Fibroblast of pulmonary artery (primary cell): ENCODE results near the gene LNX2.
"Not testable (repeated sequence)": the region's sequence is repeated elsewhere in the genome, so short reads cannot be mapped to it uniquely, and the experiment has no call there.

Experiments used
- DNase-seq: peaks from one replicate; pipeline ENCODE4 v3.0.0-alpha.2; 2010; ENCODE audit warnings: low read depth
- H3K4me3 ChIP-seq: replicated peaks from 2 replicates; pipeline ENCODE4 v1.5.1; 2011; ENCODE audit warnings: low read depth, mild to moderate bottlenecking, control low read depth, low read length, moderate library complexity
- TF ChIP-seq, protein P1 (sequence below): IDR thresholded peaks from 2 replicates; pipeline ENCODE4 v1.5.1; 2011; ENCODE audit warnings: mild to moderate bottlenecking, control low read depth, low read length, inconsistent platforms; ENCODE audit errors: missing control alignments

Gene LNX2

DNA sequence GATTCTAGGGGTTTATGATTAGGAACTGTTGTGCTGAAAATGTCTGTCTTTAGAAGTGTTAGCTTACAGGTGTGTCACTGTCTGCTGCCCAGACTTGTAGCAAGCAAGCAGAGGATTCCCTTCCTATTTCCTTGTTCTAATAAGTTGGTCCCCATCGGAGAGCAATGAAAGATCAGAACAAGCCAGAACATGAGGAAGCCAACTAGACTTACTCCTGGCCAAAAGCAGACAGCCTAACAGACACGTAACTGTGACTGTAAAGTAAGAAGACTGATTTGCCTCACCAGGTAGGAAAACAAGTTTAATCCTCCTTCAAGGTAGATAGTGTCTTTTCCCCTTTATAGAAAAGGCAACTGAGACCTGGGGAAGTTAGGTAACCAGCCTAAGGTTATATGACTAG is 13.9 kb upstream of the LNX2 start:
- H3K4me3 ChIP-seq, result no peak overlapping the region
- no peak for DNase-seq
- TF ChIP-seq, protein P1, sequence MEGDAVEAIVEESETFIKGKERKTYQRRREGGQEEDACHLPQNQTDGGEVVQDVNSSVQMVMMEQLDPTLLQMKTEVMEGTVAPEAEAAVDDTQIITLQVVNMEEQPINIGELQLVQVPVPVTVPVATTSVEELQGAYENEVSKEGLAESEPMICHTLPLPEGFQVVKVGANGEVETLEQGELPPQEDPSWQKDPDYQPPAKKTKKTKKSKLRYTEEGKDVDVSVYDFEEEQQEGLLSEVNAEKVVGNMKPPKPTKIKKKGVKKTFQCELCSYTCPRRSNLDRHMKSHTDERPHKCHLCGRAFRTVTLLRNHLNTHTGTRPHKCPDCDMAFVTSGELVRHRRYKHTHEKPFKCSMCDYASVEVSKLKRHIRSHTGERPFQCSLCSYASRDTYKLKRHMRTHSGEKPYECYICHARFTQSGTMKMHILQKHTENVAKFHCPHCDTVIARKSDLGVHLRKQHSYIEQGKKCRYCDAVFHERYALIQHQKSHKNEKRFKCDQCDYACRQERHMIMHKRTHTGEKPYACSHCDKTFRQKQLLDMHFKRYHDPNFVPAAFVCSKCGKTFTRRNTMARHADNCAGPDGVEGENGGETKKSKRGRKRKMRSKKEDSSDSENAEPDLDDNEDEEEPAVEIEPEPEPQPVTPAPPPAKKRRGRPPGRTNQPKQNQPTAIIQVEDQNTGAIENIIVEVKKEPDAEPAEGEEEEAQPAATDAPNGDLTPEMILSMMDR, result no peak

DNA sequence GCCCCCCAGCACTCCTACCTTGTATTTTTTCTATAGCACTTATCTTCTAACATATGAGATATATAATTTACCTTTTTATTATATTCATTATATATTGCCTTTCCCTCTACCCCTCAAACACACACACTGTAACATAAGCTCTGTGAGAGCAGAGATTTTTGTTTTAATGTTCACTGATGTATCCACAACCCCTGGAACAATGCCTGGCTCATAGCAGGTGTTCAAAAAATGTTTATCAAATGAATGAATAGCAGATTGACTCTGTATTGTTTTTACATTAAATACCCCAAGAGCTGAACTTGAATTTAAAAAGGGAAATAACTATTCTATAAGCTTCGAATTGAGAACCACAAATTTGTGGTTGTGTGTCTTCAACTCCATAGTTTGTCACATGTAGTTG is 12.3 kb upstream of the LNX2 start:
- TF ChIP-seq, protein P1, result no peak
- H3K4me3 ChIP-seq, result no peak overlapping the region
- DNase-seq, result no peak

DNA sequence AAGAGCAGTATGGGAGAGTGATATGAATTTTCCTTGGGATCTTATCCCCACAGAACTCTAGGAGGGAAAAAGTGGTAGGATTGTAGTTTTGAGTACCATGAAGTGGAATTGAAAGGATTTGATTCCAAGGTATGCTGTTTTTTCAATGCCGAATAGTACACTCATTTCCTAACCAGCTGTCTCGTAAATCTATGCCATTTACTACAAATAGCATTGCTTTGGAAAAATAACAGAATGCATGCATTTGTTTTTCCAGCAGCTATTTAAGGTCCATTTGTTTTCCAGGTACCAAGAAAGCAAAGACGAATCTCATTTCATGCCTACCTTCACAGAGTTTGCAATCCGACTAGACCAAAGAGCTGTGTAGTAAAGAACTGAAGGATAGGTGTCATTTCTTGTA is 11.9 kb upstream of the LNX2 start:
- no peak overlapping the region for H3K4me3 ChIP-seq
- TF ChIP-seq, protein P1, result no peak
- no peak for DNase-seq

DNA sequence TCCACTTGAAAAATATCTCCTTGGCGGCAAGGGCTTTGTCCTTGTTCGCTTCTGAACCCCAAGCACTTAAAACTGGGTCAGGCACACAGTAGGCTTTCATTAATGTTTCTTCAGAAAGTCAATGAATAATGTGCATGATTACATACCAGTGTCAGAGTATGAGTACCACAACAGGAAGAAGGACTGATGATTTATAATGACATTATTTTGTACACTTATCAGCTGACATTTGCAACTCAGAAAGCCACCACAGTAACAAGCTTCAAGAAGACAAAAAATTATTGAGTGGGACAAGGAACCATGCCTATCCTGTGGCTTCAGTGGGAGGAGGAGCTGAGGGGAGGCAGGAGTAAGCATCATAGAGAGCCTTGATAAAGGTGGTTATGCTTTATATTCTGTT is 11.3 kb upstream of the LNX2 start:
- no peak for DNase-seq
- TF ChIP-seq, protein P1, result no peak
- no peak overlapping the region for H3K4me3 ChIP-seq

DNA sequence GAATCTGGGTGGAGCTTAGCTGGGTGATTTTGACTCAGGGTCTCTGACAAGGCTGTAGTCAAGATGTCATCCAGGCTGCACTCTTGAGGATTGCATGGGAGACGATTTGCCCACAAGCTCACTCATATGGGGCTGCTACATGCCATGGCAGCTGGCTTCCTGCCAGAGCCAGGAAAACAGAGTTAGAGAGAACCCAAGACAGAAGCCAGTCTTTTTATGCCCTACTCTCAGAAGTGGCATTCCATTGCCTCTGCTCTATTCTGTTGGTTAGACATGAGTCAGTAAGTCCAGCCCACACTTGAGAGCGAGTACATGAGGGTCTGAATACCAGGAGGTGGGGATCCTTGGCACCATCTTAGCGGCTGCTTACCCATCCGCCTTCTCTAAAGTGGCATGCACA is 10.8 kb upstream of the LNX2 start:
- TF ChIP-seq, protein P1, result no peak
- H3K4me3 ChIP-seq, result no peak overlapping the region
- DNase-seq, result no peak

DNA sequence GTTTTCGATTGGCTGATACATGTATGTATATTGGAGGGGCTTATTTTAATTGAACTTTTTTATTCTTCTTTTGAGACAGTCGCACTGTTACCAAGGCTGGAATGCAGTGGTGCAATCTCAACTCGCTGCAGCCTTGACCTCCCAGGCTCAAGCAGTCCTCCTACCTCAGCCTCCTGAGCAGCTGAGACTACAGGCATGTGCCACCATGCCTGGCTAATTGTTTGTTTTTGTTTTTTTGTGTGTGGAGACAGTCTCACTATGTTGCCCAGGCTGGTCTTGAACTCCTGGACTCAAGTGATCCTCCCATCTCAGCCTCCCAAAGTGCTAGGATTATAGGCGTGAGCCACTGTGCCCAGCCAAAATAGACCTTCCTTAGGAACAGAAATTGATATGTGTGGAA is 8.4 kb upstream of the LNX2 start:
- not testable (repeated sequence) for DNase-seq, H3K4me3 ChIP-seq

DNA sequence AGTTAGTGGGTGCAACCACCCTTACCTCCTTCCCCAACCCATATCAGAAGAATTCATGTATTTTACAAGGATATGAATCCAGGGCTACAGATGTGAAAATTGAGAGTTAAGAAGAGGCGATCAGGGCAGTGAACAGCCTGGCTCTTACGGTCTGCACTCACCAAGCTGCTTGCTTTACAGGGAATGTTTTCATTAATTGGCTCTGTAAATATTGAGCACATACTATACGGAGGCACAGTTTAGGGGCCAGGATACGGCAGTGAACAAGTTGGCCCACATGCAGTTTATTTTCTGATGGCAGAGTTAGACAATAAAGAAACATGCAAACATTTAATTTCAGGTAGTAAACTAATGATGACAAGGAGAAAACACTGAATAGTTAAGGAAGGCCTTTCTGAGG is 7.8 kb upstream of the LNX2 start:
- TF ChIP-seq, protein P1, result no peak
- no peak for DNase-seq
- H3K4me3 ChIP-seq, result no peak overlapping the region

DNA sequence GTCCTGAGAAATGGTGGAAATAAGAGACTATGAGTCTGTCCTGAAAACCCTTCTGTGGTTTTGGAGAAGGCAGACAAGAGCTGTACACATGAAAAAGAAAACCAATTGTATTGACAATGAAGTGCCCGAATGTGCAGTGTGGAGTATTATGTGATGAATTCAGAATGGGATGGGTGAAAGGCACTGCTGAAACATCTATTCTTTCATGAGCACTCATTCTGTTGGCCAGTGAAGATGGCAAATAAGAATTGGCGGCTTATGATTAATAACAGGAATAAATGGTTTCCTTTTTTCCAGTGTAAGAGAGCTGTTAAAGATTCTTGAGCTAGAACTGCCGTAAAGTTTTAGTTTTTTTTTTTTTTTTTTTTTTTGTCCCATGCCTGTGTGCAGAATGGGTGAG is 7.1 kb upstream of the LNX2 start:
- TF ChIP-seq, protein P1, result no peak
- H3K4me3 ChIP-seq, result no peak overlapping the region
- DNase-seq, result no peak
